ENCODE data around the gene ARMC7. TPM values are rescaled to one million over a fixed set of nuclear protein-coding genes. Genes with fewer than 3 reads are reported as not detected.
"Not testable (repeated sequence)": the region's sequence is repeated elsewhere in the genome, so short reads cannot be mapped to it uniquely, and the experiment has no call there.

ARMC7 gene
- total and polyA plus RNA-seq, 10 of the 15 experiments (the other 5 are each of a cell fraction or from before 2014, with no cell fraction given), result 1.5 to 19.8 (median 6.3) TPM

DNA sequence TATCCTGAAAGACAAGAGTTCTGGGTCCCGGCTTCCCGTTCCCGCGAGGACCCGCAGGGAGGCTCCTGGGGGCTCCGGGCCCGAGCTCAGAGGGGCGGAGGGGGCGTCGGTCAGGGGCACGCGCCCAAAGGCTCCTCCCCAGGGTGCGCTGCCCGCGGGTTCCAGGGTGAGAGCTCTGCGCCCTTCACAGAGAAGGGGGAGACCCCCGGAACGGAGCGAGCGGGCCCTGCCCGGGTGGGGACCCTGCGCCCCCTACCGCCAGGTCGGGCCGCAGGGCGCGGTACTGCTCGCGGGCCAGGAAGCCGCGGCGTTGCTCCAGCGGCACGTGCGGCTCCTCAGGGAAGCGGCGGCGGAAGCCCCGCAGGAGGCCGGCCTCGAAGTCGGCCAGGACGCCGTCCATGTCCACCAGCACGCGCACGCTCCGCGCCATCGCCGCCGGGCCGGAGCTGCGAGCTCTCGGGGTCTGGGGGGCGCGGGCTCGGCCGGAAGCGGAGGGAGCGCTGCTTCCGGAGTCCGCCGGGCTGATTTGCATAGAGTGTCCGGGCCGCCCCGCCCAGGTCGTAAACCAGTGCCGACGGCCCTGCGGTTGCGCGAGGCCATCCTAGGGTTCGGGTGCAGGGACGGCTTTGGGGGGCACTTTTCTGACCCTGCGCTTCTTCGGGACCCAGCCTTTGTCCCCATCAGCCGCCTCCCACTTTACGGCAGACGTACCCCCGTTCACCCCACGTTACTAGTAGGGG lies 21.7 kb downstream of the ARMC7 start, which contains the start of gene NT5C (continued):
- TF ChIP-seq, protein P1, sequence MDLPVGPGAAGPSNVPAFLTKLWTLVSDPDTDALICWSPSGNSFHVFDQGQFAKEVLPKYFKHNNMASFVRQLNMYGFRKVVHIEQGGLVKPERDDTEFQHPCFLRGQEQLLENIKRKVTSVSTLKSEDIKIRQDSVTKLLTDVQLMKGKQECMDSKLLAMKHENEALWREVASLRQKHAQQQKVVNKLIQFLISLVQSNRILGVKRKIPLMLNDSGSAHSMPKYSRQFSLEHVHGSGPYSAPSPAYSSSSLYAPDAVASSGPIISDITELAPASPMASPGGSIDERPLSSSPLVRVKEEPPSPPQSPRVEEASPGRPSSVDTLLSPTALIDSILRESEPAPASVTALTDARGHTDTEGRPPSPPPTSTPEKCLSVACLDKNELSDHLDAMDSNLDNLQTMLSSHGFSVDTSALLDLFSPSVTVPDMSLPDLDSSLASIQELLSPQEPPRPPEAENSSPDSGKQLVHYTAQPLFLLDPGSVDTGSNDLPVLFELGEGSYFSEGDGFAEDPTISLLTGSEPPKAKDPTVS (IDR thresholded peaks at IDR 0.05; ENCODE audit: low read depth, low read length), result no peak
- TF ChIP-seq EP300 (IDR thresholded peaks at IDR 0.05; ENCODE audit: borderline replicate concordance in 1 of 2, control insufficient read depth in 1 of 2, low read depth in 2 of 2, low read length in 2 of 2), result no peak; a peak in 1 of 4 replicates

DNA sequence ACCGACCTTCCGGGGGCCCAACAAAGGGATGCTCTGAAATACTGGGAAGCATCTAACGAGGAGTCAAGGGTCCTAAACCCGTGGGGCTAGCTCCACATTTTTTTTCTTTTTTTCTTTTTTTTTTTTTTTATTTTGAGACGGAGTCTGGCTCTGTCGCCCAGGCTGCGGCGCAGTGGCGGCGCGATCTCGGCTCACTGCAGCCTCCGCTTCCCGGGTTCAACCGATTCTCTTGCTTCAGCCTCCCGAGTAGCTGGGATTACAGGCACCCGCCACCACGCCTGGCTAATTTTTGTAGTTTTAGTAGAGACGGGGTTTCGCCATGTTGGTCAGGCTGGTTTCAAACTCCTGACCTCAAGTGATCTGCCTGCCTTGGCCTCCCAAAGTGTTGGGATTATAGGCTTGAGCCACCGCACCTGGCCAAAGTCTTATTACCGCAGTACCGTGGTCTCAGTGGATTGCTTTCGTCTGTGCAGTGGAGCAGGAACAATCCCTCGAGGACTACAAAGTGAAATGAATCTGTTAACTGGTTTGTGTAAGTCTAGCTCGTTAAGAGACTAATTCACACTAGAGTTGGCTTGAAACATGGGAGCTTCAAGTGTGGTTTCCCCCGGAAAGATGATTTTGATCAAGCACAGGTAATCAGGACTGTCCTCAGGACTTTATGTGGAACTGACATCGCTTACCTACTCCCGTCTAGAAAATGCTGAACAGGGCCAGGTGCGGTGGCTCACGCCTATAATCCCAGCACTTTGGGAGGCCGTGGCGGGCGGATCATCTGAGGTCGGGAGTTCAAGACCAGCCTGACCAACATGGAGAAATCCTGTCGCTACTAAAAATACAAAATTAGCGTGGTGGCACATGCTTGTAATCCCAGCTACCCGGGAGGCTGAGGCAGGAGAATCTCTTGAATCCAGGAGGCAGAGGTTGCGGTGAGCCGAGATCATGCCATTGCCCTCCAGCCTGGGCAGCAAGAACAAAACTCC lies 22.5 kb downstream of the ARMC7 start:
- TSS peak; percentile 53 for BruUV-seq (replicated peaks)
- TF ChIP-seq, protein P2, sequence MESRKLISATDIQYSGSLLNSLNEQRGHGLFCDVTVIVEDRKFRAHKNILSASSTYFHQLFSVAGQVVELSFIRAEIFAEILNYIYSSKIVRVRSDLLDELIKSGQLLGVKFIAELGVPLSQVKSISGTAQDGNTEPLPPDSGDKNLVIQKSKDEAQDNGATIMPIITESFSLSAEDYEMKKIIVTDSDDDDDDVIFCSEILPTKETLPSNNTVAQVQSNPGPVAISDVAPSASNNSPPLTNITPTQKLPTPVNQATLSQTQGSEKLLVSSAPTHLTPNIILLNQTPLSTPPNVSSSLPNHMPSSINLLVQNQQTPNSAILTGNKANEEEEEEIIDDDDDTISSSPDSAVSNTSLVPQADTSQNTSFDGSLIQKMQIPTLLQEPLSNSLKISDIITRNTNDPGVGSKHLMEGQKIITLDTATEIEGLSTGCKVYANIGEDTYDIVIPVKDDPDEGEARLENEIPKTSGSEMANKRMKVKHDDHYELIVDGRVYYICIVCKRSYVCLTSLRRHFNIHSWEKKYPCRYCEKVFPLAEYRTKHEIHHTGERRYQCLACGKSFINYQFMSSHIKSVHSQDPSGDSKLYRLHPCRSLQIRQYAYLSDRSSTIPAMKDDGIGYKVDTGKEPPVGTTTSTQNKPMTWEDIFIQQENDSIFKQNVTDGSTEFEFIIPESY (IDR thresholded peaks at IDR 0.05), result peak; percentile 81; the same call in 1 of the 2 replicates
- TF ChIP-seq, protein P3, sequence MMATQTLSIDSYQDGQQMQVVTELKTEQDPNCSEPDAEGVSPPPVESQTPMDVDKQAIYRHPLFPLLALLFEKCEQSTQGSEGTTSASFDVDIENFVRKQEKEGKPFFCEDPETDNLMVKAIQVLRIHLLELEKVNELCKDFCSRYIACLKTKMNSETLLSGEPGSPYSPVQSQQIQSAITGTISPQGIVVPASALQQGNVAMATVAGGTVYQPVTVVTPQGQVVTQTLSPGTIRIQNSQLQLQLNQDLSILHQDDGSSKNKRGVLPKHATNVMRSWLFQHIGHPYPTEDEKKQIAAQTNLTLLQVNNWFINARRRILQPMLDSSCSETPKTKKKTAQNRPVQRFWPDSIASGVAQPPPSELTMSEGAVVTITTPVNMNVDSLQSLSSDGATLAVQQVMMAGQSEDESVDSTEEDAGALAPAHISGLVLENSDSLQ (IDR thresholded peaks at IDR 0.05), result peak; percentile 18; the same call in 1 of the 2 replicates
- TF ChIP-seq, protein P4, sequence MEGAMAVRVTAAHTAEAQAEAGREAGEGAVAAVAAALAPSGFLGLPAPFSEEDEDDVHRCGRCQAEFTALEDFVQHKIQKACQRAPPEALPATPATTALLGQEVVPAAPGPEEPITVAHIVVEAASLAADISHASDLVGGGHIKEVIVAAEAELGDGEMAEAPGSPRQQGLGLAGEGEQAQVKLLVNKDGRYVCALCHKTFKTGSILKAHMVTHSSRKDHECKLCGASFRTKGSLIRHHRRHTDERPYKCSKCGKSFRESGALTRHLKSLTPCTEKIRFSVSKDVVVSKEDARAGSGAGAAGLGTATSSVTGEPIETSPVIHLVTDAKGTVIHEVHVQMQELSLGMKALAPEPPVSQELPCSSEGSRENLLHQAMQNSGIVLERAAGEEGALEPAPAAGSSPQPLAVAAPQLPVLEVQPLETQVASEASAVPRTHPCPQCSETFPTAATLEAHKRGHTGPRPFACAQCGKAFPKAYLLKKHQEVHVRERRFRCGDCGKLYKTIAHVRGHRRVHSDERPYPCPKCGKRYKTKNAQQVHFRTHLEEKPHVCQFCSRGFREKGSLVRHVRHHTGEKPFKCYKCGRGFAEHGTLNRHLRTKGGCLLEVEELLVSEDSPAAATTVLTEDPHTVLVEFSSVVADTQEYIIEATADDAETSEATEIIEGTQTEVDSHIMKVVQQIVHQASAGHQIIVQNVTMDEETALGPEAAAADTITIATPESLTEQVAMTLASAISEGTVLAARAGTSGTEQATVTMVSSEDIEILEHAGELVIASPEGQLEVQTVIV (IDR thresholded peaks at IDR 0.05; ENCODE audit: borderline replicate concordance, partially characterized antibody), result peak; percentile 19
- peak; percentile 83 for TF ChIP-seq HDGF (IDR thresholded peaks at IDR 0.05)
- TF ChIP-seq, protein P5, sequence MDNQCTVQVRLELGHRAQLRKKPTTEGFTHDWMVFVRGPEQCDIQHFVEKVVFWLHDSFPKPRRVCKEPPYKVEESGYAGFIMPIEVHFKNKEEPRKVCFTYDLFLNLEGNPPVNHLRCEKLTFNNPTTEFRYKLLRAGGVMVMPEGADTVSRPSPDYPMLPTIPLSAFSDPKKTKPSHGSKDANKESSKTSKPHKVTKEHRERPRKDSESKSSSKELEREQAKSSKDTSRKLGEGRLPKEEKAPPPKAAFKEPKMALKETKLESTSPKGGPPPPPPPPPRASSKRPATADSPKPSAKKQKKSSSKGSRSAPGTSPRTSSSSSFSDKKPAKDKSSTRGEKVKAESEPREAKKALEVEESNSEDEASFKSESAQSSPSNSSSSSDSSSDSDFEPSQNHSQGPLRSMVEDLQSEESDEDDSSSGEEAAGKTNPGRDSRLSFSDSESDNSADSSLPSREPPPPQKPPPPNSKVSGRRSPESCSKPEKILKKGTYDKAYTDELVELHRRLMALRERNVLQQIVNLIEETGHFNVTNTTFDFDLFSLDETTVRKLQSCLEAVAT (IDR thresholded peaks at IDR 0.05), result peak; percentile 99

More for the DNA sequence above, 22.5 kb downstream of the ARMC7 start:
- FAIRE-seq; in situ Hi-C loops (cut with MboI); intact Hi-C loops (cut with micrococcal nuclease; ENCODE audit: unreplicated experiment); H4K20me1 ChIP-seq (ENCODE audit: control insufficient read depth, insufficient read depth); H3K9me3 ChIP-seq (replicated peaks; ENCODE audit: control insufficient read depth, insufficient read depth, low read length); H3K36me3 ChIP-seq (ENCODE audit: control insufficient read depth in 2 of 2, insufficient read depth in 2 of 2, low read length in 1 of 2); ATAC-seq; H3K27me3 ChIP-seq (replicated peaks in 1 of 2; ENCODE audit: control insufficient read depth in 2 of 2, insufficient read depth in 2 of 2, low read length in 1 of 2); DNase-seq (ENCODE audit: low read depth, low spot score): not testable (repeated sequence)
- Histone ChIP-seq H3K4me2 (ENCODE audit: control insufficient read depth, insufficient read depth) (peak overlapping the region; percentile 94), H3K79me2 (ENCODE audit: control insufficient read depth, insufficient read depth, low read length) (peaks cover 21% of the 10 kb centered on the region), H3K4me3 (peak overlapping the region; percentile 74), H3K27ac (ENCODE audit: control insufficient read depth, insufficient read depth) (peak overlapping the region; percentile 82), H2AFZ (ENCODE audit: control insufficient read depth, low read depth, low read length) (peak overlapping the region; percentile 90), H3K9ac (ENCODE audit: control insufficient read depth, insufficient read depth, low read length) (peak overlapping the region; percentile 75), H3K4me1 (ENCODE audit: control insufficient read depth, insufficient read depth, low read length) (peaks cover 14% of the 10 kb centered on the region)
- ChIA-PET CTCF (interaction anchor here (0.6 to 9.3 kb wide), 18 partner anchors 13 to 171 kb away, joined by 3 to 167 read pairs (median 4); partner anchors contain the start of gene NUP85), RAD21 (ENCODE audit: unreplicated experiment) (interaction anchor here (1.0 to 4.7 kb wide), 9 partner anchors 15 to 171 kb away, joined by 3 to 70 read pairs (median 7); no protein-coding TSS in a partner anchor), POLR2A (interaction anchor here (0.6 to 6.2 kb wide), 12 partner anchors 9 to 170 kb away, joined by 3 to 53 read pairs (median 4); partner anchors contain the start of gene ARMC7), SMC1A (ENCODE audit: uncharacterized antibody, unreplicated experiment) (interaction anchor here (0.6 to 6.1 kb wide), 9 partner anchors 17 to 1359 kb away, joined by 3 to 77 read pairs (median 4); partner anchors contain the start of gene MRPL58)
- 61% methylated on average over 37 of the region's 40 CpGs for WGBS (ENCODE audit: insufficient coverage, insufficient replicate concordance, low lambda C conversion rate, missing lambda C conversion rate)

Measured in GM12878 (cell line).